RWPE2 (cell line): ENCODE data around the gene RBMS1.
A peak's percentile ranks its signal among the peaks of the same experiment; 100 is the strongest.

Source experiments
- ATAC-seq: fragments of 200-7000 bp; cut with Tn5 transposase; 3 replicates; pipeline ENCODE4 v1.9.1; 2021; ENCODE audit warnings: low read depth
- DNase-seq: peaks from one replicate; pipeline ENCODE4 v3.0.0-alpha.2; 2020; ENCODE audit warnings: low spot score
- H3K27ac ChIP-seq: fragments of 450-650 bp; 2 replicates; pipeline ENCODE4 v1.5.1; 2017; ENCODE audit warnings: mild to moderate bottlenecking; ENCODE audit not compliant: poor library complexity, severe bottlenecking
- H3K27me3 ChIP-seq: fragments of 250-450 bp; sonication (Bioruptor Pico); 2 replicates; pipeline ENCODE4 v1.5.1; 2021; ENCODE audit warnings: mild to moderate bottlenecking, moderate library complexity; ENCODE audit not compliant: insufficient read depth, poor library complexity, severe bottlenecking
- H3K36me3 ChIP-seq: fragments of 250-450 bp; sonication (Bioruptor Pico); 2 replicates; pipeline ENCODE4 v1.5.1; 2020; ENCODE audit warnings: low read depth, mild to moderate bottlenecking, moderate library complexity
- H3K4me1 ChIP-seq: fragments of 250-450 bp; sonication (Bioruptor Pico); 2 replicates; pipeline ENCODE4 v1.5.1; 2021; ENCODE audit warnings: mild to moderate bottlenecking, moderate library complexity; ENCODE audit not compliant: insufficient read depth, poor library complexity, severe bottlenecking
- H3K4me3 ChIP-seq: fragments of 250-450 bp; sonication (Bioruptor Pico); 2 replicates; pipeline ENCODE4 v1.5.1; 2021; ENCODE audit warnings: mild to moderate bottlenecking, moderate library complexity; ENCODE audit not compliant: severe bottlenecking
- H3K9me3 ChIP-seq: fragments of 250-450 bp; sonication (Bioruptor Pico); 2 replicates; pipeline ENCODE4 v1.5.1; 2021; ENCODE audit warnings: mild to moderate bottlenecking, moderate library complexity; ENCODE audit not compliant: severe bottlenecking
- CTCF ChIP-seq: fragments of 450-650 bp; IDR thresholded peaks from one replicate; pipeline ENCODE4 v1.5.1; 2017; ENCODE audit warnings: mild to moderate bottlenecking, moderate library complexity; ENCODE audit not compliant: poor library complexity, severe bottlenecking

RBMS1 gene

GRCh38 chr2:160334028-160334741, 159.4 kb downstream of the RBMS1 start:
- Histone ChIP-seq H3K27me3 (no peaks in the 10 kb centered on the region), H3K36me3 (0 out of 2 replicates have a peak, but pooled peaks cover 5% of the 10 kb centered on the region), H3K27ac (peak overlapping the region; percentile 10), H3K9me3 (no peaks in the 10 kb centered on the region), H3K4me1 (peaks cover 6% of the 10 kb centered on the region), H3K4me3 (no peak overlapping the region)
- TF ChIP-seq CTCF: no peak
- DNase-seq (no peak), ATAC-seq (no peak)

- Histone ChIP-seq H3K27ac (peak overlapping the region; percentile 10), H3K36me3 (0 out of 2 replicates have a peak, but pooled peaks cover 5% of the 10 kb centered on the region), H3K27me3 (no peaks in the 10 kb centered on the region), H3K9me3 (no peaks in the 10 kb centered on the region), H3K4me3 (no peak overlapping the region), H3K4me1 (peaks cover 5% of the 10 kb centered on the region)
- DNase-seq (no peak), ATAC-seq (no peak)
- no peak for TF ChIP-seq CTCF
Observed at GRCh38 chr2:160333324-160334027, 160.1 kb downstream of the RBMS1 start.

DNA sequence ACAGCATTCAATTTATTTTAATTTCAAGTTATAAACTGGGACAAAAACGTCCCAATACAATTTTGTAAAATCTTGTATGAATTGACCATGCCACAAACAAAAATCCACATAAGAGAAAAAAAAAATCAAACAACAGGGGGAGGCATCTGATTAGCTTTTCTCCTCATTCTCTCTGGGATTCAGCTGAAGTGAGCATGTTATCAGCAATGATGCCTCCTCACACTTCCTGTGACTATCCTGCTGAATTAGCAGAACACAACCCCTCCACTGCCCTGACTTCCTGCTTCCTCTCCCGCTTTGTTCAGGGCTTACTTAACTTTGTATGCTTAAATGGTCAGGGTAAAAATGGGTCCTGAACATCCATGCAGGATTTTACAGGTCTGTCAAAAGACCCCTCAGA, 161.3 kb downstream of the RBMS1 start:
- H3K4me3 ChIP-seq: no peak overlapping the region
- H3K27me3 ChIP-seq: no peaks in the 10 kb centered on the region
- peak; percentile 20 for TF ChIP-seq CTCF
- ATAC-seq: peak; percentile 79
- H3K36me3 ChIP-seq: 0 out of 2 replicates have a peak, but pooled peaks cover 5% of the 10 kb centered on the region
- H3K4me1 ChIP-seq: peaks cover 2% of the 10 kb centered on the region
- H3K27ac ChIP-seq: no peak overlapping the region
- no peaks in the 10 kb centered on the region for H3K9me3 ChIP-seq
- DNase-seq: no peak

- 0 out of 2 replicates have a peak, but pooled peaks cover 5% of the 10 kb centered on the region for H3K36me3 ChIP-seq
- DNase-seq (no peak), ATAC-seq (no peak)
- peaks cover 2% of the 10 kb centered on the region for H3K4me1 ChIP-seq
- no peaks in the 10 kb centered on the region for H3K27me3 ChIP-seq
- H3K27ac ChIP-seq: no peak overlapping the region
- TF ChIP-seq CTCF: no peak
- H3K9me3 ChIP-seq: no peaks in the 10 kb centered on the region
- no peak overlapping the region for H3K4me3 ChIP-seq
Observed at GRCh38 chr2:160331258-160332025, 162.2 kb downstream of the RBMS1 start.
